ENCODE data around the gene CTIF.

The CTIF gene

GRCh38 chr18:48622911-48623431 lies 84.1 kb downstream of the CTIF start:
- no peak for DNase-seq

- no peak for DNase-seq
Measured at GRCh38 chr18:48623468-48624235, 84.8 kb downstream of the CTIF start.

- no peak for DNase-seq
Measured at GRCh38 chr18:48624856-48625255, 86.0 kb downstream of the CTIF start.

GRCh38 chr18:48627216-48627615 lies 88.4 kb downstream of the CTIF start:
- no peak for DNase-seq

- no peak for DNase-seq
Measured at GRCh38 chr18:48629730-48630324, 91.0 kb downstream of the CTIF start.

- DNase-seq: no peak
Measured at GRCh38 chr18:48631851-48632250, 93.0 kb downstream of the CTIF start.

GRCh38 chr18:48632676-48633257 lies 93.9 kb downstream of the CTIF start:
- DNase-seq: no peak

- DNase-seq: no peak
Measured at GRCh38 chr18:48634491-48634890, 95.7 kb downstream of the CTIF start.

- no peak for DNase-seq
Measured at GRCh38 chr18:48634975-48635374, 96.1 kb downstream of the CTIF start.

- DNase-seq: no peak
Measured at GRCh38 chr18:48635806-48636205, 97.0 kb downstream of the CTIF start.

- DNase-seq: no peak
Measured at GRCh38 chr18:48636436-48636835, 97.6 kb downstream of the CTIF start.

- DNase-seq: no peak
Measured at GRCh38 chr18:48637081-48637990, 98.5 kb downstream of the CTIF start.

- no peak for DNase-seq
Measured at GRCh38 chr18:48638451-48638850, 99.6 kb downstream of the CTIF start.

GRCh38 chr18:48638896-48639771 lies 100.3 kb downstream of the CTIF start:
- DNase-seq: no peak

GRCh38 chr18:48639772-48640432 lies 101.1 kb downstream of the CTIF start:
- no peak for DNase-seq

GRCh38 chr18:48640566-48641270 lies 101.9 kb downstream of the CTIF start:
- no peak for DNase-seq

- no peak for DNase-seq
Measured at GRCh38 chr18:48641981-48642380, 103.2 kb downstream of the CTIF start.

GRCh38 chr18:48642503-48642902 lies 103.7 kb downstream of the CTIF start:
- no peak for DNase-seq

- no peak for DNase-seq
Measured at GRCh38 chr18:48643262-48643661, 104.4 kb downstream of the CTIF start.

- DNase-seq: no peak
Measured at GRCh38 chr18:48644029-48644428, 105.2 kb downstream of the CTIF start.
